NT2/D1 (cell line): ENCODE results near the gene PSMD8.
"Not testable (repeated sequence)": the region's sequence is repeated elsewhere in the genome, so short reads cannot be mapped to it uniquely, and the experiment has no call there.

Source experiments
- DNase-seq: peaks from one replicate; pipeline ENCODE4 v3.0.0-alpha.2; 2011; ENCODE audit warnings: low read depth, low spot score
- H3K27me3 ChIP-seq: 2 replicates; pipeline ENCODE4 v1.6.0; 2011; ENCODE audit warnings: mild to moderate bottlenecking; ENCODE audit not compliant: insufficient read length, insufficient read depth
- H3K36me3 ChIP-seq: 2 replicates; pipeline ENCODE4 v1.6.1; 2011; ENCODE audit warnings: mild to moderate bottlenecking, low read length, mixed read lengths; ENCODE audit not compliant: insufficient read depth, insufficient read length
- H3K4me1 ChIP-seq: 2 replicates; pipeline ENCODE4 v1.5.1; 2011; ENCODE audit not compliant: insufficient read depth, insufficient read length
- H3K4me3 ChIP-seq: 2 replicates; pipeline ENCODE4 v1.5.1; 2011; ENCODE audit warnings: low read depth; ENCODE audit not compliant: insufficient read length
- H3K9ac ChIP-seq: 2 replicates; pipeline ENCODE4 v1.6.0; 2011; ENCODE audit warnings: low read depth; ENCODE audit not compliant: insufficient read length
- H3K9me3 ChIP-seq: 2 replicates; pipeline ENCODE4 v1.5.1; 2011; ENCODE audit warnings: mild to moderate bottlenecking, low read length; ENCODE audit not compliant: insufficient read depth
- SUZ12 ChIP-seq: IDR thresholded peaks from 2 replicates; pipeline ENCODE4 v1.6.1; 2011; ENCODE audit not compliant: insufficient read length, insufficient read depth; ENCODE audit errors: extremely low read depth
- YY1 ChIP-seq: IDR thresholded peaks from 2 replicates; pipeline ENCODE4 v1.6.1; 2011; ENCODE audit not compliant: insufficient read length, insufficient read depth
- ZNF274 ChIP-seq: IDR thresholded peaks from 2 replicates; pipeline ENCODE4 v1.6.1; 2011; ENCODE audit warnings: mild to moderate bottlenecking, low read depth, low read length

PSMD8 gene

GRCh38 chr19:38400361-38400760 is 26.0 kb downstream of the PSMD8 start:
- TF ChIP-seq YY1 (no peak), SUZ12 (no peak), ZNF274 (no peak)
- H3K4me3 ChIP-seq: no peak overlapping the region
- no peak for DNase-seq
- H3K9ac ChIP-seq: no peak overlapping the region
- peaks cover 8% of the 10 kb centered on the region for H3K36me3 ChIP-seq
- H3K27me3 ChIP-seq: peaks cover 19% of the 10 kb centered on the region
- no peaks in the 10 kb centered on the region for H3K4me1 ChIP-seq
- no peaks in the 10 kb centered on the region for H3K9me3 ChIP-seq

DNA sequence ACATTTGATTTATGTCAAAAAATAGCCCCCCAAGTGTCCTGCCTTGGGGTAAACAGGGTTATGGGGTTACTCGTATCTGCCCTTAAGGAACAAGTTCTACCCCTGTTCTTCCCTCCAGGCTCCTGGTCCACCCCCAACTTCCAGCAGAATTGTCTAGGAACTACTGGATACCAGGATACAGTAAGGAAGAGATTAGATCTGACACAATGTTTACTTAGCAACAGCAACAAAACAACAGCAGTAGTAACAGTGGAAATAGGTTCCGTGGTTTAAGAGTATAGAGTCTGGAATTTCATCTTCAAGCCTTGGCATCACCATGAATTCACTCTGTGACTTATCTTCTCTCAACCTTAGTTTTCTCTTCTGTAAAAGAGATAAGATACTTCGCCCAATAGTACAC is 26.8 kb downstream of the PSMD8 start:
- no peak for DNase-seq
- H3K9me3 ChIP-seq: no peaks in the 10 kb centered on the region
- no peak overlapping the region for H3K9ac ChIP-seq
- peaks cover 9% of the 10 kb centered on the region for H3K36me3 ChIP-seq
- no peak overlapping the region for H3K4me3 ChIP-seq
- no peaks in the 10 kb centered on the region for H3K4me1 ChIP-seq
- TF ChIP-seq YY1: no peak
- no peak for TF ChIP-seq ZNF274
- no peak for TF ChIP-seq SUZ12
- peaks cover 19% of the 10 kb centered on the region for H3K27me3 ChIP-seq

DNA sequence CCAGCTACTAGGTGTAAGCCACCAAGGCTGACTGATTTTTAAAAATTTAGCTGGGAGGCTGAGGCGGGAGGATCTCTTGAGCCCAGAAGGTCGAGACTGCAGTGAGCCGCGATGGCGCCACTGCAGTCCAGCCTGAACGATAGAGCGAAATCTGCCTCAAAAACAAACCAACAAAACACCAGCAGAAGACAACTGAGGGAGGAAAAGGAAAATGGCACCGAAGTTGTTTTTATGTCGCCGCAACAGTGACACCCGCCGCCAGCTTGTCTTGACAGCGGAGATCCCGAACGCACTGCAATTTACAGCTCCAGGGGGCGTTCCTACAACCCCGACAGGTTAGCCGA is 28.2 kb downstream of the PSMD8 start:
- no peak overlapping the region for H3K4me3 ChIP-seq
- peaks cover 19% of the 10 kb centered on the region for H3K27me3 ChIP-seq
- H3K9me3 ChIP-seq: no peaks in the 10 kb centered on the region
- H3K9ac ChIP-seq: peak overlapping the region; percentile 42
- peaks cover 12% of the 10 kb centered on the region for H3K36me3 ChIP-seq
- DNase-seq: no peak
- TF ChIP-seq YY1 (no peak), ZNF274 (no peak), SUZ12 (no peak)
- H3K4me1 ChIP-seq: no peaks in the 10 kb centered on the region

DNA sequence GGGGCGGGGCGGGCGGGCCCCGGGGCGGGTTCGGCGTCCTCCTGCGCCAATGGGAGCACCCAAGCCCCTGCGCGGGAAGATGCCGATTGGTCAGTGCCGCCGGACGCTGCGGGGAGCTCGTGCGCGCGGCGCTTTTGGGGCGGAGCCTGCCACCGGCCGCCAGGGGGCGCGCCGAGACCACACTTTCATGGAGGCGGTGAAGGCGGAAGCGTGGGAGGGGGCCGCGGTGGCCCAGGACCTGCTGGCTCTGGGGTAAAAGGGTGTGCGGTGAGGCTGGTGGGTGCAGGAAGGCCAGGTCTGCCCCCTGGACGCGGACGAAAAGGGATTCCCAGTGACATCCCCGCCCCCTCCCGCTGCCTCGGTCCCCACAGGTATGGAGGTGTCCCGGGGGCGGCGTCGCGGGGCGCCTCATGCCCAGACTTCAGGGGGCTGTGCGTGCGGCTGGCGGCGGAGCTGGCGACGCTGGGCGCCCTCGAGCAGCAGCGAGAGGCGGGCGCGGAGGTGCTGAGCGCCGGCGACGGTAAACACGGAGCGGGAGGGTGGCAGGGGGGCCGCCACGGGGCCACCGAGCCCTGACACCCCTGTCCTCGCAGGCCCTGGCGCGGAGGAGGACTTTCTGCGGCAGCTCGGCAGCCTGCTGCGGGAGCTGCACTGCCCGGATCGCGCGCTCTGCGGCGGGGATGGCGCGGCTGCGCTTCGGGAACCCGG is 28.8 kb downstream of the PSMD8 start, which contains the start of gene FAM98C:
Gene FAM98C (plus strand): TSS at position 127 of the 708 bp plus-strand sequence. CDS start 61 bp downstream, at position 188.
- Histone ChIP-seq H3K36me3 (peaks cover 12% of the 10 kb centered on the region), H3K9me3 (no peaks in the 10 kb centered on the region), H3K4me3 (peak within 1 kb of the TSS; percentile 63), H3K27me3 (peaks cover 19% of the 10 kb centered on the region), H3K4me1 (no peaks in the 10 kb centered on the region), H3K9ac (peak within 1 kb of the TSS; percentile 89)
- TF ChIP-seq YY1 (no peak), ZNF274 (no peak), SUZ12 (no peak)
- peak; percentile 92 for DNase-seq

DNA sequence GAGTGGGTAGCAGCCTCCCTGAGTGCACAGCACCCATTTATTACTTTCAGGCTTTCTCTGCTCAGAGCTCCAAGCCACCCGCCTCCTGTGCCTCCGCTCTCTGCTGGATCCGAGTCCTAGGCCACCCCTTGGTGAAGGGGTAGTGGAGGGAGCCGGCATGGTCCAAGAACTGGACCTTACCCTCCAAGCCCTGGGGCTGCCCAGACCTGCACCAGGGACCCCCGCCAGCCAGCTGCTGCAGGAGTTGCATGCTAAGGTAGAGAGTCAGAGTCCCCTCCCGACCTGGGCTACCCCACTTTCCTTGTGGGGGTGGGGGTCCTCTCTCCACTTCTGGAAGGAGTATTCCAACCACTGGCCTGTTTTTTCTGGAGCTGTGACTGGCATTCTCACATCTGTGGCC is 30.5 kb downstream of the PSMD8 start:
- no peak overlapping the region for H3K9ac ChIP-seq
- no peak for TF ChIP-seq ZNF274
- no peak for TF ChIP-seq SUZ12
- no peak for TF ChIP-seq YY1

GRCh38 chr19:38405276-38405675 is 30.9 kb downstream of the PSMD8 start:
- H3K9ac ChIP-seq: no peak overlapping the region
- DNase-seq: no peak
- peaks cover 12% of the 10 kb centered on the region for H3K36me3 ChIP-seq
- TF ChIP-seq SUZ12 (no peak), ZNF274 (no peak), YY1 (no peak)
- H3K4me1 ChIP-seq: no peaks in the 10 kb centered on the region
- no peaks in the 10 kb centered on the region for H3K9me3 ChIP-seq
- H3K4me3 ChIP-seq: no peak overlapping the region
- H3K27me3 ChIP-seq: peaks cover 17% of the 10 kb centered on the region

More for the DNA sequence above, 30.5 kb downstream of the PSMD8 start:
- Histone ChIP-seq H3K36me3 (peaks cover 12% of the 10 kb centered on the region), H3K4me1 (no peaks in the 10 kb centered on the region), H3K27me3 (peaks cover 19% of the 10 kb centered on the region), H3K4me3 (no peak overlapping the region), H3K9me3 (no peaks in the 10 kb centered on the region)
- no peak for DNase-seq

- DNase-seq: no peak
- TF ChIP-seq SUZ12 (no peak), ZNF274 (no peak), YY1 (no peak)
- no peaks in the 10 kb centered on the region for H3K9me3 ChIP-seq
- H3K36me3 ChIP-seq: peaks cover 12% of the 10 kb centered on the region
- H3K4me3 ChIP-seq: no peak overlapping the region
- no peak overlapping the region for H3K9ac ChIP-seq
- H3K27me3 ChIP-seq: no peaks in the 10 kb centered on the region
- H3K4me1 ChIP-seq: no peaks in the 10 kb centered on the region
Measured at GRCh38 chr19:38409631-38410133, 35.3 kb downstream of the PSMD8 start.

GRCh38 chr19:38410407-38410806 is 36.0 kb downstream of the PSMD8 start:
- not testable (repeated sequence) for H3K9me3 ChIP-seq, H3K4me3 ChIP-seq, H3K27me3 ChIP-seq, DNase-seq, H3K36me3 ChIP-seq, H3K9ac ChIP-seq, H3K4me1 ChIP-seq
